ENCODE results near the gene PRRT4.

- no peak for TF ChIP-seq POLR2A (IDR thresholded peaks at IDR 0.05; ENCODE audit: low read length)
- TF ChIP-seq GATA1 (IDR thresholded peaks at IDR 0.05; ENCODE audit: low read depth, low read length) = no peak
Observed at GRCh38 chr7:128322040-128322643, 39.3 kb downstream of the PRRT4 start.
